GM21360 (cell line): Measurements from ENCODE around the gene NDUFV2.
"Not testable (repeated sequence)": the region's sequence is repeated elsewhere in the genome, so short reads cannot be mapped to it uniquely, and the experiment has no call there.

Source experiments
- ATAC-seq: cut with Tn5 transposase; IDR thresholded peaks from one replicate; pipeline ENCODE4 v1.9.1; 2021; ENCODE audit warnings: mild to moderate bottlenecking, moderate library complexity; ENCODE audit not compliant: unreplicated experiment

NDUFV2 gene

GRCh38 chr18:9088727-9089126 lies 13.8 kb upstream of the NDUFV2 start:
- ATAC-seq, result not testable (repeated sequence)

- no peak for ATAC-seq
These were observed 11.9 kb upstream of the NDUFV2 start for GRCh38 chr18:9090578-9090977.

- no peak for ATAC-seq
These were observed 11.4 kb upstream of the NDUFV2 start for GRCh38 chr18:9091066-9091476.

- no peak for ATAC-seq
These were observed 9.8 kb upstream of the NDUFV2 start for GRCh38 chr18:9092665-9093064.

- not testable (repeated sequence) for ATAC-seq
These were observed 9.4 kb upstream of the NDUFV2 start for GRCh38 chr18:9093109-9093508.

GRCh38 chr18:9094307-9095226 lies 7.9 kb upstream of the NDUFV2 start:
- no peak for ATAC-seq

GRCh38 chr18:9095297-9096006 lies 7.0 kb upstream of the NDUFV2 start:
- peak; percentile 78 for ATAC-seq

- no peak for ATAC-seq
These were observed 6.5 kb upstream of the NDUFV2 start for GRCh38 chr18:9096007-9096371.

GRCh38 chr18:9096685-9097084 lies 5.8 kb upstream of the NDUFV2 start:
- ATAC-seq, result no peak

- no peak for ATAC-seq
These were observed 5.2 kb upstream of the NDUFV2 start for GRCh38 chr18:9097349-9097748.

- no peak for ATAC-seq
These were observed 1.7 kb upstream of the NDUFV2 start for GRCh38 chr18:9100796-9101195.

GRCh38 chr18:9101730-9102507 lies 580 bp upstream of the NDUFV2 start:
- ATAC-seq, result no peak

GRCh38 chr18:9103376-9103873 lies 926 bp downstream of the NDUFV2 start:
- no peak for ATAC-seq

- ATAC-seq, result no peak
These were observed 1.9 kb downstream of the NDUFV2 start for GRCh38 chr18:9104244-9104901.

GRCh38 chr18:9105420-9105819 lies 2.9 kb downstream of the NDUFV2 start:
- ATAC-seq, result no peak

GRCh38 chr18:9106094-9106493 lies 3.6 kb downstream of the NDUFV2 start:
- no peak for ATAC-seq

GRCh38 chr18:9106800-9107584 lies 4.5 kb downstream of the NDUFV2 start:
- no peak for ATAC-seq

GRCh38 chr18:9108911-9109310 lies 6.4 kb downstream of the NDUFV2 start:
- no peak for ATAC-seq

GRCh38 chr18:9109523-9109922 lies 7.0 kb downstream of the NDUFV2 start:
- no peak for ATAC-seq
